ENCODE data around the gene SYCP2L.

- no peak for TF ChIP-seq CTCF (IDR thresholded peaks at IDR 0.05)
- no peak for TF ChIP-seq POLR2A (IDR thresholded peaks at IDR 0.05)
Measured at GRCh38 chr6:10891960-10892359, 5.1 kb downstream of the SYCP2L start.
